GM12864 (cell line): ENCODE data around the gene TRIB2.

Experiments
- DNase-seq: peaks from one replicate; pipeline ENCODE4 v3.0.0-alpha.2; 2011; ENCODE audit warnings: low read depth
- H3K4me3 ChIP-seq: 2 replicates; pipeline ENCODE4 v1.5.1; 2011; ENCODE audit warnings: mild to moderate bottlenecking, low read depth, low read length, control low read depth
- CTCF ChIP-seq: IDR thresholded peaks from 2 replicates; pipeline ENCODE4 v1.5.1; 2011; ENCODE audit warnings: low read depth, mild to moderate bottlenecking, moderate library complexity, low read length, control low read depth, inconsistent platforms; ENCODE audit errors: missing control alignments

Gene TRIB2

GRCh38 chr2:12694990-12695774 lies 21.6 kb upstream of the TRIB2 start:
- no peak for DNase-seq
- no peak overlapping the region for H3K4me3 ChIP-seq
- TF ChIP-seq CTCF, result no peak

- no peak for DNase-seq
- TF ChIP-seq CTCF, result no peak
- H3K4me3 ChIP-seq, result no peak overlapping the region
Observed at GRCh38 chr2:12697617-12698016, 19.1 kb upstream of the TRIB2 start.

GRCh38 chr2:12700989-12701388 lies 15.7 kb upstream of the TRIB2 start:
- no peak for TF ChIP-seq CTCF
- no peak for DNase-seq
- H3K4me3 ChIP-seq, result no peak overlapping the region

- no peak for DNase-seq
- no peak overlapping the region for H3K4me3 ChIP-seq
- TF ChIP-seq CTCF, result no peak
Observed at GRCh38 chr2:12701786-12702167, 15.0 kb upstream of the TRIB2 start.

- DNase-seq, result no peak
- no peak for TF ChIP-seq CTCF
- H3K4me3 ChIP-seq, result no peak overlapping the region
Observed at GRCh38 chr2:12702168-12703121, 14.3 kb upstream of the TRIB2 start.

- DNase-seq, result no peak
- H3K4me3 ChIP-seq, result no peak overlapping the region
- TF ChIP-seq CTCF, result no peak
Observed at GRCh38 chr2:12704378-12704777, 12.4 kb upstream of the TRIB2 start.

- no peak for DNase-seq
- no peak for TF ChIP-seq CTCF
- no peak overlapping the region for H3K4me3 ChIP-seq
Observed at GRCh38 chr2:12705230-12705629, 11.5 kb upstream of the TRIB2 start.
